Left ventricle myocardium inferior (tissue), 1 donor: Measurements from ENCODE around the gene TRDN. TPM values are rescaled to one million over a fixed set of nuclear protein-coding genes. Genes with fewer than 3 reads are reported as not detected.

Experiments
- DNase-seq: peaks from one replicate; pipeline ENCODE4 v3.0.0-alpha.2; 2020
- H3K27ac ChIP-seq: fragments of 200-600 bp; replicated peaks from 2 replicates; pipeline ENCODE4 v1.8.0; 2021
- H3K27me3 ChIP-seq: fragments of 200-600 bp; 2 replicates; pipeline ENCODE4 v1.8.0; 2021; ENCODE audit warnings: low read depth
- H3K36me3 ChIP-seq: fragments of 200-600 bp; 2 replicates; pipeline ENCODE4 v1.8.0; 2021
- H3K4me1 ChIP-seq: fragments of 200-600 bp; 2 replicates; pipeline ENCODE4 v1.8.0; 2021
- H3K4me3 ChIP-seq: fragments of 200-600 bp; 2 replicates; pipeline ENCODE4 v1.8.0; 2021; ENCODE audit warnings: mild to moderate bottlenecking, moderate library complexity
- H3K9me3 ChIP-seq: fragments of 200-600 bp; replicated peaks from 2 replicates; pipeline ENCODE4 v1.8.0; 2021
- intact Hi-C: fragments of 100-400 bp; cut with micrococcal nuclease; formaldehyde crosslinking; loops from one replicate; pipeline ENCODE4 v1.11.0; 2022
- total RNA-seq: library from RNA; stranded (reverse); fragmentation: NEBNext Ultra II Directional; extraction: Animal tissue kit (Norgen Biotek cat#: 25700); gene quantifications from one replicate; pipeline ENCODE4 v1.2.1, GENCODE V29; 2021
- TF ChIP-seq, protein P1 (sequence below): fragments of 200-600 bp; IDR thresholded peaks from 2 replicates; pipeline ENCODE4 v1.8.0; 2021; ENCODE audit warnings: antibody characterized with exemption, mild to moderate bottlenecking, borderline replicate concordance
- donor health status: DM: no; HTN: yes; CAD: no; lungs with severe emphysema.

TRDN gene
- total RNA-seq, 1 donor from 2014 or later = 453 TPM

- Histone ChIP-seq H3K36me3 (no peaks in the 10 kb centered on the region), H3K27ac (peak overlapping the region; percentile 11), H3K4me3 (no peak overlapping the region), H3K27me3 (no peaks in the 10 kb centered on the region), H3K9me3 (no peaks in the 10 kb centered on the region), H3K4me1 (peaks cover 62% of the 10 kb centered on the region)
- DNase-seq = no peak
- TF ChIP-seq, protein P1, sequence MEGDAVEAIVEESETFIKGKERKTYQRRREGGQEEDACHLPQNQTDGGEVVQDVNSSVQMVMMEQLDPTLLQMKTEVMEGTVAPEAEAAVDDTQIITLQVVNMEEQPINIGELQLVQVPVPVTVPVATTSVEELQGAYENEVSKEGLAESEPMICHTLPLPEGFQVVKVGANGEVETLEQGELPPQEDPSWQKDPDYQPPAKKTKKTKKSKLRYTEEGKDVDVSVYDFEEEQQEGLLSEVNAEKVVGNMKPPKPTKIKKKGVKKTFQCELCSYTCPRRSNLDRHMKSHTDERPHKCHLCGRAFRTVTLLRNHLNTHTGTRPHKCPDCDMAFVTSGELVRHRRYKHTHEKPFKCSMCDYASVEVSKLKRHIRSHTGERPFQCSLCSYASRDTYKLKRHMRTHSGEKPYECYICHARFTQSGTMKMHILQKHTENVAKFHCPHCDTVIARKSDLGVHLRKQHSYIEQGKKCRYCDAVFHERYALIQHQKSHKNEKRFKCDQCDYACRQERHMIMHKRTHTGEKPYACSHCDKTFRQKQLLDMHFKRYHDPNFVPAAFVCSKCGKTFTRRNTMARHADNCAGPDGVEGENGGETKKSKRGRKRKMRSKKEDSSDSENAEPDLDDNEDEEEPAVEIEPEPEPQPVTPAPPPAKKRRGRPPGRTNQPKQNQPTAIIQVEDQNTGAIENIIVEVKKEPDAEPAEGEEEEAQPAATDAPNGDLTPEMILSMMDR = no peak
- intact Hi-C loops = no loop called here
Measured at GRCh38 chr6:123550052-123550617, 86.6 kb downstream of the TRDN start.

DNA sequence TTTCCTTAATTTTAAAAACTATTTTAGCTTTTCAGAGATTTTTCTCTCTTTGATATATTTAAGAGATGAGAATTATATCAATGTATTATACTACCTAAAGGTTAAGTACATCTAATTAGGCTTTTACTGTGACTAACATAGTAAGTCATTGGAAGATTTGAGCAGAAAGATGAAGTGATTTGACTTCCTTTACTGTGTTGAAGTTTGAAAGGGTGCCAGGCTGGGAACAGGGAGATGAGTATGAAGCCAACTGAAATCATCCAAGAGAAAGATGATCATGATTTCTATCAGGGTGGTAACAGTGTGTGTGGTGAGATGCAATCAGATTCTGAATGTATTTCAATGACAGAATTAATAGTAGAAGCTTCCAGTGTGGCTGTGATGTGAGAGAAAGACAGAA lies 87.3 kb downstream of the TRDN start:
- no peak overlapping the region for H3K4me3 ChIP-seq
- TF ChIP-seq, protein P1 = no peak
- H3K4me1 ChIP-seq = peaks cover 62% of the 10 kb centered on the region
- H3K27me3 ChIP-seq = no peaks in the 10 kb centered on the region
- intact Hi-C loops = no loop called here
- no peak for DNase-seq
- H3K9me3 ChIP-seq = no peaks in the 10 kb centered on the region
- no peaks in the 10 kb centered on the region for H3K36me3 ChIP-seq
- peak overlapping the region; percentile 11 for H3K27ac ChIP-seq

- Histone ChIP-seq H3K27me3 (no peaks in the 10 kb centered on the region), H3K9me3 (no peaks in the 10 kb centered on the region), H3K27ac (no peak overlapping the region), H3K36me3 (no peaks in the 10 kb centered on the region), H3K4me1 (peaks cover 49% of the 10 kb centered on the region), H3K4me3 (no peak overlapping the region)
- no peak for DNase-seq
- intact Hi-C loops = no loop called here
- TF ChIP-seq, protein P1 = no peak
Measured at GRCh38 chr6:123547216-123547978, 89.4 kb downstream of the TRDN start.

DNA sequence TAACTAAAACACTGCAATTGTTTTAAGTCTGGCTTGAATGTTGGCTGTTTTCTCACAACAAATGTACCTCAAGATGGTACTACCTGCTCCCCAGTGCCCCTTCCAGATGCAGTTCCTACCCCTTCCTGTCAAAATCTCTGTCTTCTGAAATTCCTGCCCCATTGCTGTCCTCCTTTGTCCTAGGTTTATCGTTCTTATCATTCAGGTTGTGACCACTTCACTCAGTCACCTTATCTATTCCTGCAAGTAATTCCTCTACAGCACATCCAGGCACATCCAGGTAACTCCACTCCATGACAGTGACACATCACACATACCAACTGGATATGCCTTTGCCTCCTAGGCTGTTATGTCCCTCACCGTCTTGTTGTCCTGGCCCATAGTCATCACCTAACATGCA lies 90.2 kb downstream of the TRDN start:
- no peak overlapping the region for H3K4me3 ChIP-seq
- intact Hi-C loops = no loop called here
- no peaks in the 10 kb centered on the region for H3K27me3 ChIP-seq
- no peaks in the 10 kb centered on the region for H3K9me3 ChIP-seq
- TF ChIP-seq, protein P1 = no peak
- peaks cover 40% of the 10 kb centered on the region for H3K4me1 ChIP-seq
- DNase-seq = no peak
- H3K36me3 ChIP-seq = no peaks in the 10 kb centered on the region
- no peak overlapping the region for H3K27ac ChIP-seq

DNA sequence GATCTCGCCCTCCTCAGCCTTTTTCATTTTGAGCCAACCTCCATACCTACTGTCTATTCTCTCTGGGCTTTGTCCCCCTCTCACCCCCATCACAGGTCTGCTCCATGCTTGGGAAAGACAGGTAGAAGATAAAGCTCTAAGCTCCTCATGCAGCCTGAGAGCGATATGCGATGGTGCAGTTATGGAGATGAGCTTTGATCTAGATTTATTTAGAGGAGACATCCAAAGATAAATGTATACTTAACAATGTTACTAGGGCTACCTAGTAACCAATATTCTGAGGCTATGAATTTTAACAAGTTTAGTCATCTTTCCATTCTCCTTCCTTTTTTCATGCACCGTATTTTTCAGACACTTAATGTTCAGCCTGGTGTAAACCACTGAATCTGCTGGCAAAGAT lies 95.3 kb downstream of the TRDN start:
- H3K9me3 ChIP-seq = no peaks in the 10 kb centered on the region
- intact Hi-C loops = no loop called here
- H3K27me3 ChIP-seq = no peaks in the 10 kb centered on the region
- TF ChIP-seq, protein P1 = no peak
- H3K36me3 ChIP-seq = no peaks in the 10 kb centered on the region
- no peak overlapping the region for H3K4me3 ChIP-seq
- peaks cover 5% of the 10 kb centered on the region for H3K4me1 ChIP-seq
- DNase-seq = no peak
- no peak overlapping the region for H3K27ac ChIP-seq
